H9 (cell line): ENCODE results near the gene IFNK. TPM values are rescaled to one million over a fixed set of nuclear protein-coding genes. Genes with fewer than 3 reads are reported as not detected.
A peak's percentile ranks its signal among the peaks of the same experiment; 100 is the strongest.

Experiments
- DNase-seq: peaks from one replicate; pipeline ENCODE4 v3.0.0-alpha.2; 2017
- H2AFZ ChIP-seq: one replicate; pipeline ENCODE4 v1.6.1; 2013; ENCODE audit warnings: mild to moderate bottlenecking, low read length, control low read depth, moderate library complexity
- H2AK5ac ChIP-seq: 2 replicates; pipeline ENCODE4 v1.6.1; 2013; ENCODE audit warnings: low read length, control low read depth, mixed read lengths; ENCODE audit not compliant: insufficient read length
- H2BK120ac ChIP-seq: one replicate; pipeline ENCODE4 v1.6.1; 2013; ENCODE audit warnings: low read depth, mild to moderate bottlenecking, low read length, control low read depth, inconsistent platforms; ENCODE audit not compliant: poor library complexity, severe bottlenecking
- H2BK12ac ChIP-seq: 2 replicates; pipeline ENCODE4 v1.6.1; 2013; ENCODE audit warnings: low read length, control low read depth, mixed read lengths, low read depth; ENCODE audit not compliant: insufficient read length
- H2BK15ac ChIP-seq: 2 replicates; pipeline ENCODE4 v1.6.1; 2013; ENCODE audit warnings: low read depth, low read length, control low read depth
- H2BK20ac ChIP-seq: one replicate; pipeline ENCODE4 v1.6.1; 2013; ENCODE audit warnings: low read depth, mild to moderate bottlenecking, low read length, control low read depth, inconsistent platforms; ENCODE audit not compliant: poor library complexity, severe bottlenecking
- H2BK5ac ChIP-seq: 2 replicates; pipeline ENCODE4 v1.6.1; 2013; ENCODE audit warnings: low read length, control low read depth, mixed read lengths; ENCODE audit not compliant: insufficient read length
- H3K14ac ChIP-seq: 2 replicates; pipeline ENCODE4 v1.6.1; 2013; ENCODE audit warnings: low read length, control low read depth; ENCODE audit not compliant: insufficient read depth
- H3K18ac ChIP-seq: 2 replicates; pipeline ENCODE4 v1.6.1; 2013; ENCODE audit warnings: low read depth, mild to moderate bottlenecking, mixed read lengths, low read length, control low read depth; ENCODE audit not compliant: insufficient read length
- H3K23ac ChIP-seq: 2 replicates; pipeline ENCODE4 v1.6.1; 2013; ENCODE audit warnings: low read length, control low read depth, mixed read lengths, low read depth; ENCODE audit not compliant: insufficient read length
- H3K23me2 ChIP-seq: 2 replicates; pipeline ENCODE4 v1.6.1; 2013; ENCODE audit warnings: low read depth, mild to moderate bottlenecking, mixed read lengths, low read length, control low read depth; ENCODE audit not compliant: insufficient read length, poor library complexity, severe bottlenecking
- H3K27ac ChIP-seq: 2 replicates; pipeline ENCODE4 v1.5.1; 2013; ENCODE audit warnings: low read length, control low read depth, mixed read lengths, low read depth; ENCODE audit not compliant: insufficient read length
- H3K27me3 ChIP-seq: 2 replicates; pipeline ENCODE4 v1.6.1; 2013; ENCODE audit warnings: low read length, control low read depth, inconsistent platforms; ENCODE audit not compliant: insufficient read depth
- H3K4ac ChIP-seq: 2 replicates; pipeline ENCODE4 v1.6.1; 2013; ENCODE audit warnings: low read depth, mild to moderate bottlenecking, control low read depth, inconsistent platforms, low read length, moderate library complexity
- H3K4me1 ChIP-seq: 2 replicates; pipeline ENCODE4 v1.6.1; 2013; ENCODE audit warnings: low read length, control low read depth, inconsistent platforms; ENCODE audit not compliant: insufficient read depth
- H3K4me2 ChIP-seq: 2 replicates; pipeline ENCODE4 v1.6.1; 2013; ENCODE audit warnings: low read length, control low read depth, mixed read lengths; ENCODE audit not compliant: insufficient read length, insufficient read depth
- H3K56ac ChIP-seq: 2 replicates; pipeline ENCODE4 v1.6.1; 2013; ENCODE audit warnings: low read depth, mild to moderate bottlenecking, mixed read lengths, low read length, control low read depth; ENCODE audit not compliant: insufficient read length
- H3K79me1 ChIP-seq: 2 replicates; pipeline ENCODE4 v1.6.1; 2013; ENCODE audit warnings: low read depth, mild to moderate bottlenecking, moderate library complexity, low read length, control low read depth, inconsistent platforms; ENCODE audit not compliant: insufficient read depth, poor library complexity, severe bottlenecking
- H3K79me2 ChIP-seq: 2 replicates; pipeline ENCODE4 v1.6.1; 2013; ENCODE audit warnings: low read length, control low read depth, inconsistent platforms; ENCODE audit not compliant: insufficient read depth
- H3K9ac ChIP-seq: 2 replicates; pipeline ENCODE4 v1.6.1; 2013; ENCODE audit warnings: low read length, control low read depth, mixed read lengths; ENCODE audit not compliant: insufficient read length; ENCODE audit errors: extremely low read depth
- H3K9me3 ChIP-seq: one replicate; pipeline ENCODE4 v1.6.1; 2013; ENCODE audit warnings: low read depth, low read length, inconsistent platforms; ENCODE audit not compliant: control insufficient read depth
- H3T11ph ChIP-seq: one replicate; pipeline ENCODE4 v1.6.1; 2013; ENCODE audit warnings: mild to moderate bottlenecking, low read length, control low read depth, inconsistent platforms
- H4K20me1 ChIP-seq: one replicate; pipeline ENCODE4 v1.6.1; 2013; ENCODE audit not compliant: control insufficient read depth, insufficient read length, insufficient read depth
- H4K5ac ChIP-seq: 2 replicates; pipeline ENCODE4 v1.6.1; 2013; ENCODE audit warnings: low read depth, mild to moderate bottlenecking, mixed read lengths, low read length, control low read depth; ENCODE audit not compliant: insufficient read length
- H4K8ac ChIP-seq: replicated peaks from 2 replicates; pipeline ENCODE4 v1.6.1; 2013; ENCODE audit warnings: low read length, control low read depth, mixed read lengths, low read depth; ENCODE audit not compliant: insufficient read length
- H4K91ac ChIP-seq: 2 replicates; pipeline ENCODE4 v1.6.1; 2013; ENCODE audit warnings: low read depth, mild to moderate bottlenecking, moderate library complexity, mixed read lengths, low read length, control low read depth; ENCODE audit not compliant: insufficient read length
- H3K27ac Mint-ChIP-seq, 3 experiments: 2 replicates in 2 of 3; 3 replicates in 1 of 3; pipeline ENCODE4 v1.8.0; 2020 to 2021; ENCODE audit warnings: mixed read lengths in 3 of 3, mild to moderate bottlenecking in 1 of 3, moderate library complexity in 1 of 3
- H3K27me3 Mint-ChIP-seq: 2 replicates; pipeline ENCODE4 v1.8.0; 2021; ENCODE audit warnings: low read depth, mild to moderate bottlenecking, moderate library complexity, mixed read lengths
- H3K36me3 Mint-ChIP-seq, 3 experiments: 2 replicates in 2 of 3; 3 replicates in 1 of 3; pipeline ENCODE4 v1.8.0; 2020 to 2021; ENCODE audit warnings: low read depth in 3 of 3, mixed read lengths in 3 of 3; ENCODE audit not compliant: insufficient read depth in 1 of 3
- H3K4me1 Mint-ChIP-seq, 2 experiments: 2 replicates each; pipeline ENCODE4 v1.8.0; 2020; ENCODE audit warnings: mixed read lengths in 2 of 2
- H3K4me3 Mint-ChIP-seq, 2 experiments: 2 replicates in 1 of 2; 3 replicates in 1 of 2; pipeline ENCODE4 v1.8.0; 2020 to 2021; ENCODE audit warnings: mild to moderate bottlenecking in 2 of 2, mixed read lengths in 2 of 2, moderate library complexity in 1 of 2
- H3K9me3 Mint-ChIP-seq, 2 experiments: 2 replicates in 1 of 2; 3 replicates in 1 of 2; pipeline ENCODE4 v1.8.0; 2020; ENCODE audit warnings: mild to moderate bottlenecking in 2 of 2, mixed read lengths in 2 of 2, moderate library complexity in 1 of 2
- WGBS: extraction: QIAGEN DNeasy Blood & Tissue Kit; methylation state at CpG from one replicate; pipeline ENCODE4 v1.1.7; 2013; ENCODE audit warnings: missing lambda C conversion rate, low lambda C conversion rate, mixed read lengths; ENCODE audit not compliant: insufficient read length; ENCODE audit errors: extremely low coverage; 5-methylcytosine and 5-hydroxymethylcytosine counted together
- long read RNA-seq: library from polyadenylated mRNA; unstranded; transcript quantifications from one replicate; pipeline ENCODE4 v2.0.0, GENCODE V29; 2020
- total RNA-seq: library from RNA; stranded (reverse); gene quantifications from 2 replicates; pipeline ENCODE4 v1.2.1, GENCODE V29; 2021
- TF ChIP-seq, protein P1 (sequence below): fragments of 200-600 bp; sonication (generic); conservative IDR thresholded peaks from 3 replicates; pipeline ENCODE4 v1.8.0; 2021; ENCODE audit warnings: antibody characterized with exemption, mild to moderate bottlenecking

Gene IFNK, protein sequence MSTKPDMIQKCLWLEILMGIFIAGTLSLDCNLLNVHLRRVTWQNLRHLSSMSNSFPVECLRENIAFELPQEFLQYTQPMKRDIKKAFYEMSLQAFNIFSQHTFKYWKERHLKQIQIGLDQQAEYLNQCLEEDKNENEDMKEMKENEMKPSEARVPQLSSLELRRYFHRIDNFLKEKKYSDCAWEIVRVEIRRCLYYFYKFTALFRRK
- not detected in 2 replicates for total RNA-seq
- long read RNA-seq: 0 reads

DNA sequence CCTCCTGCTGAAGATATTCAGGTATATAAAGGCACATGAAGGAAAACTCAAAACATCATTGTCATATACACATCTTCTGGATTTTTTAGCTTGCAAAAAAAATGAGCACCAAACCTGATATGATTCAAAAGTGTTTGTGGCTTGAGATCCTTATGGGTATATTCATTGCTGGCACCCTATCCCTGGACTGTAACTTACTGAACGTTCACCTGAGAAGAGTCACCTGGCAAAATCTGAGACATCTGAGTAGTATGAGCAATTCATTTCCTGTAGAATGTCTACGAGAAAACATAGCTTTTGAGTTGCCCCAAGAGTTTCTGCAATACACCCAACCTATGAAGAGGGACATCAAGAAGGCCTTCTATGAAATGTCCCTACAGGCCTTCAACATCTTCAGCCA is at the start of gene IFNK:
TSS of gene IFNK (plus strand) at position 55 of the 400 bp plus-strand sequence. CDS start at position 102, 47 bp downstream.
- no peak within 1 kb of the TSS for H3K23ac ChIP-seq
- no CpG with 5 or more reads among the region's 2 CpGs for WGBS
- H3K27ac Mint-ChIP-seq: peak within 1 kb of the TSS in 1 of 3 experiments; percentile 41; a peak in 1 of 7 replicates

More for the DNA sequence above, at the start of gene IFNK:
- no peak within 1 kb of the TSS for H3K9ac ChIP-seq
- no peaks in the 10 kb centered on the region for H3K79me1 ChIP-seq
- no peak within 1 kb of the TSS for H4K91ac ChIP-seq
- DNase-seq: no peak
- H2BK20ac ChIP-seq: no peak within 1 kb of the TSS
- H3K4me2 ChIP-seq: no peak within 1 kb of the TSS
- H3K23me2 ChIP-seq: peaks cover 9% of the 10 kb centered on the region
- H2BK12ac ChIP-seq: no peak within 1 kb of the TSS
- H3K27me3 Mint-ChIP-seq: peaks cover 2% of the 10 kb centered on the region
- H3K18ac ChIP-seq: no peak within 1 kb of the TSS
- H4K20me1 ChIP-seq: no peaks in the 10 kb centered on the region
- H3K14ac ChIP-seq: no peak within 1 kb of the TSS
- H3K4me3 Mint-ChIP-seq: no peak within 1 kb of the TSS
- H3K79me2 ChIP-seq: peaks cover 6% of the 10 kb centered on the region; the same call in 1 of the 2 replicates
- no peak within 1 kb of the TSS for H2AK5ac ChIP-seq
- no peak within 1 kb of the TSS for H4K5ac ChIP-seq
- H2BK5ac ChIP-seq: no peak within 1 kb of the TSS
- TF ChIP-seq, protein P1, sequence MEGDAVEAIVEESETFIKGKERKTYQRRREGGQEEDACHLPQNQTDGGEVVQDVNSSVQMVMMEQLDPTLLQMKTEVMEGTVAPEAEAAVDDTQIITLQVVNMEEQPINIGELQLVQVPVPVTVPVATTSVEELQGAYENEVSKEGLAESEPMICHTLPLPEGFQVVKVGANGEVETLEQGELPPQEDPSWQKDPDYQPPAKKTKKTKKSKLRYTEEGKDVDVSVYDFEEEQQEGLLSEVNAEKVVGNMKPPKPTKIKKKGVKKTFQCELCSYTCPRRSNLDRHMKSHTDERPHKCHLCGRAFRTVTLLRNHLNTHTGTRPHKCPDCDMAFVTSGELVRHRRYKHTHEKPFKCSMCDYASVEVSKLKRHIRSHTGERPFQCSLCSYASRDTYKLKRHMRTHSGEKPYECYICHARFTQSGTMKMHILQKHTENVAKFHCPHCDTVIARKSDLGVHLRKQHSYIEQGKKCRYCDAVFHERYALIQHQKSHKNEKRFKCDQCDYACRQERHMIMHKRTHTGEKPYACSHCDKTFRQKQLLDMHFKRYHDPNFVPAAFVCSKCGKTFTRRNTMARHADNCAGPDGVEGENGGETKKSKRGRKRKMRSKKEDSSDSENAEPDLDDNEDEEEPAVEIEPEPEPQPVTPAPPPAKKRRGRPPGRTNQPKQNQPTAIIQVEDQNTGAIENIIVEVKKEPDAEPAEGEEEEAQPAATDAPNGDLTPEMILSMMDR: no peak
- no peaks in the 10 kb centered on the region for H3K9me3 ChIP-seq
- no peak within 1 kb of the TSS for H3K4ac ChIP-seq
- no peak within 1 kb of the TSS for H3K27ac ChIP-seq
- H3K9me3 Mint-ChIP-seq: no peaks in the 10 kb centered on the region
- H3K56ac ChIP-seq: no peak within 1 kb of the TSS
- no peak within 1 kb of the TSS for H2BK15ac ChIP-seq
- no peaks in the 10 kb centered on the region for H3K27me3 ChIP-seq
- H3K4me1 ChIP-seq: no peaks in the 10 kb centered on the region; the same call in 1 of the 2 replicates
- H3K36me3 Mint-ChIP-seq: peaks cover 0 to 7% (median 1%) of the 10 kb centered on the region in 3 experiments; a peak in 3 of 7 replicates
- H3K4me1 Mint-ChIP-seq: peaks cover 33 to 36% of the 10 kb centered on the region in 2 experiments
- H2BK120ac ChIP-seq: no peak within 1 kb of the TSS
- H4K8ac ChIP-seq: no peak within 1 kb of the TSS
- no peak within 1 kb of the TSS for H3T11ph ChIP-seq
- H2AFZ ChIP-seq: no peak within 1 kb of the TSS
